ENCODE data around the gene NPC1. TPM values are rescaled to one million over a fixed set of nuclear protein-coding genes. Genes with fewer than 3 reads are reported as not detected.
A peak's percentile ranks its signal among the peaks of the same experiment; 100 is the strongest.

The NPC1 gene
- total RNA-seq, 1 donor from 2014 or later, result 24.1 TPM

DNA sequence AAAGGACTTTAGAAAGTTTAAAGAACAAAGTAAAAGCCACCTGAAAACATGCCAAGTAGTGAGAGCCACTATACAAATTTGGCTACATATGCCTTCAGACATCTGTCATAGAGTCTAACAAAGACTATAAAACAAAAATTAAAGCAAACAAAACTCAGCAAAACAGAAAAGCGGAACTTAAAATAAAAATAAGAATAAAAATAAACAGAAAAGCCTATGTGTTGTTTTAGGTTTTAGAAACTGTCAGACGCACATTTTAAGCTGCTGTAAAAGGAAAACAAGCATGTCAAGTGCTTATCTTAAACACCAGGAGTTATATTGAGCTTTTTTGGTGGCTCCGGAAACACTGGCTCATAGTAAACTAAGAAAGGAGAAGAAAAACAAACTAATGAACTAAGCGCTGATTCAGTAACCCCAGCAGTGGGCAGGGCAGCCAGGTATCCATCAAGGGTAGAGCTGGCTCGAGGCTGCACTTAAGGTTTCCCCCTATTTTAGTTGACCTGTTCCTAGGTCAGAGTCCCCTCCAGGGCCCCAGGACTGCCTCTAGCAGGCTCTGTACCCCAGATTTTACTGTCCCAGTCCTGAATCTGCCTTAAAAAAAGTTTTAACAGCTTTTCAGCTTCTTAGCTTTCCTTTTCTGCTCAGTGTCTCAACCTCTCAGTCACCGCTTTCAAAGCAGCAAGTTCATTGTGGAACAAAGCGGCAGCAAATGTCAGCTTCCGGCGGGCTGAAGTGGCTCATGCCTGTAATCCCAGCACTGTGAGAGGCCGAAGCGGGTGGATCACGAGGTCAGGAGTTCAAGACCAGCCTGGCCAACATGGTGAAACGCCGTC, 98.4 kb downstream of the NPC1 start:
- TF ChIP-seq, protein P1, sequence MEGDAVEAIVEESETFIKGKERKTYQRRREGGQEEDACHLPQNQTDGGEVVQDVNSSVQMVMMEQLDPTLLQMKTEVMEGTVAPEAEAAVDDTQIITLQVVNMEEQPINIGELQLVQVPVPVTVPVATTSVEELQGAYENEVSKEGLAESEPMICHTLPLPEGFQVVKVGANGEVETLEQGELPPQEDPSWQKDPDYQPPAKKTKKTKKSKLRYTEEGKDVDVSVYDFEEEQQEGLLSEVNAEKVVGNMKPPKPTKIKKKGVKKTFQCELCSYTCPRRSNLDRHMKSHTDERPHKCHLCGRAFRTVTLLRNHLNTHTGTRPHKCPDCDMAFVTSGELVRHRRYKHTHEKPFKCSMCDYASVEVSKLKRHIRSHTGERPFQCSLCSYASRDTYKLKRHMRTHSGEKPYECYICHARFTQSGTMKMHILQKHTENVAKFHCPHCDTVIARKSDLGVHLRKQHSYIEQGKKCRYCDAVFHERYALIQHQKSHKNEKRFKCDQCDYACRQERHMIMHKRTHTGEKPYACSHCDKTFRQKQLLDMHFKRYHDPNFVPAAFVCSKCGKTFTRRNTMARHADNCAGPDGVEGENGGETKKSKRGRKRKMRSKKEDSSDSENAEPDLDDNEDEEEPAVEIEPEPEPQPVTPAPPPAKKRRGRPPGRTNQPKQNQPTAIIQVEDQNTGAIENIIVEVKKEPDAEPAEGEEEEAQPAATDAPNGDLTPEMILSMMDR (IDR thresholded peaks at IDR 0.05; ENCODE audit: unreplicated experiment), result no peak

DNA sequence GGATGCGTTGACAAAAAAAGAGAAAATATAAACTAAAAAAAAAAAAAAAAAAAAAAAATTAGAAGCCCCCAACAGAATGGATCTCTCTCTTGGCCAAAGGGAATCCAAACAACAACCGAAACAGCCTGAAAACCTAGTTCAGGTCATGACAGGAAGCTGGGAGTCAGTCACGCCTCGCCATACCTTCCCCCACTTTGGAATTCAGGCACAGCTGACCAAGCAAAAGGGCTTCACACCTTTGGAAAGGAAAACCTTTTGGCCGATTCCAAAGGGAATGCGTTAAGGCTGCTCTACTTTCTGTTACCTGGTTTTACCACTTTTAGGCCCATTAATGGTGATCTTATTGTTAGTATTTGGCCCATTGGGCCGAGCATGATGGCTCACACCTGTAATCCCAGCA, 100.9 kb downstream of the NPC1 start:
- no peak overlapping the region for H3K4me3 Mint-ChIP-seq (ENCODE audit: unreplicated experiment)
- DNase-seq (ENCODE audit: low spot score), result no peak
- H3K27ac Mint-ChIP-seq (ENCODE audit: unreplicated experiment), result no peak overlapping the region

More for the DNA sequence above, 98.4 kb downstream of the NPC1 start:
- Mint-ChIP-seq H3K4me1 (ENCODE audit: unreplicated experiment) (peaks cover 12% of the 10 kb centered on the region), H3K4me3 (ENCODE audit: unreplicated experiment) (no peak overlapping the region), H3K27me3 (ENCODE audit: unreplicated experiment) (peaks cover 2% of the 10 kb centered on the region), H3K27ac (ENCODE audit: unreplicated experiment) (no peak overlapping the region), H3K9me3 (ENCODE audit: unreplicated experiment) (no peaks in the 10 kb centered on the region), H3K36me3 (ENCODE audit: low read depth, unreplicated experiment) (no peaks in the 10 kb centered on the region)
- DNase-seq (ENCODE audit: low spot score), result no peak

DNA sequence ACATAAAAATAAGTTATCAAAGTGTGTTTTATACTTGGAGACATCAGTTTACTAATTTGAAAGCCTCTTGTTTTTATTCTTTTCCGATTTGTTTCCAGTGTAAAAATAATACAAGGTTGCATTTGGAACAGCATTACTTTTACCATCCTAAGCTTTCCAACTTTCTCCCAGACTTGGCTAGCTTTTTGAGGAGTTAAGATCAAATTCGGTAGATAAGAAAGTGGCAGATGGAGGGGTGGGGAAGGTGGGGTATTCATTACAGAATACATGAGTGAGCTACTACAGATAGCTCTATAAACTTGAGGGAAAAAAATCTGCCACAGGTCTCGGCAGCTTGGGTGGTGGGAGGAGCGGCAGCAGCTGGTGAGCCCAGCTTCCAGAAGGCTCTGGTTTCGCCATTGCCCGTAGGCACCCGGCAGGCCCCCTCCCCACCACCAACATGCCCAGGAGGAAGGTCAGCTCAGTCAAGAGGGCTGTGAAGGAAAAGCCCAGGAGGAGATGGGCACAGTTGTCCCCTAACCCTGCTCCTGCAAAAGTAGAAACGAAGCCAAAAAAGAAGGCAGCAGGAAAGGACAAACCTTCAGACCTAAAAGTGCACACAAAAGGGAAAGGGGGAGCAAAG, 101.6 kb downstream of the NPC1 start:
- TF ChIP-seq, protein P1 (IDR thresholded peaks at IDR 0.05; ENCODE audit: unreplicated experiment), result no peak
- Mint-ChIP-seq H3K27me3 (ENCODE audit: unreplicated experiment) (no peaks in the 10 kb centered on the region), H3K36me3 (ENCODE audit: low read depth, unreplicated experiment) (peaks cover 7% of the 10 kb centered on the region), H3K27ac (ENCODE audit: unreplicated experiment) (peak overlapping the region; percentile 84), H3K9me3 (ENCODE audit: unreplicated experiment) (no peaks in the 10 kb centered on the region), H3K4me1 (ENCODE audit: unreplicated experiment) (peaks cover 12% of the 10 kb centered on the region), H3K4me3 (ENCODE audit: unreplicated experiment) (no peak overlapping the region)
- DNase-seq (ENCODE audit: low spot score), result no peak

More for the DNA sequence above, 100.9 kb downstream of the NPC1 start:
- Mint-ChIP-seq H3K9me3 (ENCODE audit: unreplicated experiment) (no peaks in the 10 kb centered on the region), H3K36me3 (ENCODE audit: low read depth, unreplicated experiment) (peaks cover 1% of the 10 kb centered on the region), H3K4me1 (ENCODE audit: unreplicated experiment) (peaks cover 12% of the 10 kb centered on the region), H3K27me3 (ENCODE audit: unreplicated experiment) (no peaks in the 10 kb centered on the region)
- TF ChIP-seq, protein P1 (IDR thresholded peaks at IDR 0.05; ENCODE audit: unreplicated experiment), result no peak

Other genes with a start within 250 kb of the NPC1 start
- gene RIOK3, start 133.2 kb downstream of the NPC1 start, total RNA-seq (ENCODE audit: unreplicated experiment), result 69.7 TPM
- gene RMC1, start 83.0 kb downstream of the NPC1 start, total RNA-seq (ENCODE audit: unreplicated experiment), result 11.7 TPM
- gene ANKRD29, start 76.4 kb upstream of the NPC1 start, total RNA-seq (ENCODE audit: unreplicated experiment), result not detected
- 1.7 TPM for gene LAMA3, start 102.9 kb upstream of the NPC1 start, total RNA-seq (ENCODE audit: unreplicated experiment)

Data from endothelial cell (in vitro differentiated cells).